EL (cell line): ENCODE data around the gene GPX2.

Source experiments
- DNase-seq: peaks from one replicate; pipeline ENCODE4 v3.0.0-alpha.2; 2016

The GPX2 gene

DNA sequence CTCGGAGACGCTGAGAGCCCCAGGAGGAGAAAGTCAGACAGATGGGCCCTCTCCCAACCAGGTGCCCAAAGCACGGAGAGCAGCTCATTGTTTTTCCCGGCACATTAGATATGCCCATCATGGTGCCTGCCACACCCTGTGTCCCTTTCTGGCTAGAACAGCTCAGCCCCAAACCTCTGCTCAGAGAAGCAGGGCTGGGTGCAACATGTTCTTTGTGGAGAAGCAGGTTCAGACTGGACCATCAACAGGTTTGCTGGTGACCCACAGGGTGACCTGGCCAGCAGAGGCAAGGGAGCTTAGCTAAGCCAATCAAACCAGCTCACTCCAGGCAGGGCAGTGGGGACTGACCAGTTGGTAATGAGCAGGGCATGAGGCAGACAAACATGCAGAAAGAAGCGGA, 16.2 kb upstream of the GPX2 start:
- no peak for DNase-seq

DNA sequence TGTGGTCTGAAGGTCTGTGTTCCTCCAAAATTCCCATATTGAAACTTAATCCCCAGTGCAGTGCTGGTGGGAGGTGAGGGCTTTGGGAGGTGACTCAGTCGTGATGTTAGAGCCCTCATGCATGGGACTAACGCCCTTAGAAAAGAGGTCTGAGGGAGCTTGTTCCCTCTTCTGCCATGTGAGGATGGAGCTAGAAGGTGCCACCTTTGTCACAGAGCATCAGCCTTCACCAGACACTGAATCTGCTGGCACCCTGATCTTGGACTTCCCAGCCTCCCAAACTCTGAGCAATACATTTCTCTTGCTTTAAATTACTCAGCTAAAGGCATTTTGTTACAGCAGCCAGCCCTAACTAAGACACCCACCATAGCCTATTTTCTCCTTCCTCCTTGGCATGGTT, 15.7 kb upstream of the GPX2 start:
- no peak for DNase-seq

DNA sequence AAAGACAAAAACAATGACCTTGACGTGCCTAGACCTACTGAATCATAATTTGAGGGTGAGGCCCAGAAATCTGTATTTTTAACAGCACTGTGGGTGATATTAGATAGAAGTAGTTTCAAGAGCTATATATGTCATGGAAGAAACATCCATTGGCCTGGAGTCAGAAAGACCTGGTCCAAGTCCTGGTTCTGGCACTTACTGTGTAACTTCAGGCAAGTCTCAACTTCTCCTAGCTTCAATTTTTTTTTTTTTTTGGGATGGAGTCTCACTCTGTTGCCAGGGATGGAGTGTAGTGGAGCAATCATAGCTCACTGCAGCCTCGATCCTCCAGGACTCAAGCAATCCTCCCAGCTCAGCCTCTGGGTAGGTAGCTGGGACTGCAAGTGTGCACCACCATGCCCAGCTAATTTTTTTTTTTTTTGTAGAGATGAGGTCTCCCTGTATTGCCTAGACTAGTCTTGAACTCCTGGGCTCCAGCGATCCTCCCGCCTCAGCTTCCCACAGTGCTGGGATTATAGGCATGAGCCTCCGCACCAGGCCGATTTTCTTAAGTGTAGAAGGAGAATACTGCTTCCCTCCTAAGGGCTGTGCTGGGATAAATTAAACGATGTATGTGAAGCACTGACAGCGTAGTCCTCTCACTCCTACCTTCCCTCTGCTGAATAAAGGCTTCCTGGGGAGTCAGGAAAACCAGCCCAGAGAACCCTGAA, 14.3 kb upstream of the GPX2 start:
- no peak for DNase-seq

DNA sequence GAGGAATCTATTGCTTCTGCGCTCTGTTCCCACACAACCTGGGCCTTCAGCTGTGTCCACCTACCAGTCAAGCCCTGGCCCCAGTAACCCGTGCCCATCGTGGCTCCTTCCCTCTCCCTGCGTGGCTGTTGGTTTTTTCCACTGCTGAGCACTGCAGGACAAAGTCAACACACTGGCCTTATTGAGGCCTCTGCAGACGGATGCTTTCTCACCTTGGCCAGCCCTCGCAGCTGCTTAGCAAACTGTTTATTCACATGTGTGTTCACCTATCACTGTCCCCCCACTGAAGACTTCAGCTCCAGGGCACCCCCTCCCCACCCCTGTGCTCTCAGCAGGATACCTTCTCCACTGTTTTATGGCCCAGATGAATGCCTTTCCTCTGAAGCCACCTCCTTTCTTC, 12.8 kb upstream of the GPX2 start:
- no peak for DNase-seq

DNA sequence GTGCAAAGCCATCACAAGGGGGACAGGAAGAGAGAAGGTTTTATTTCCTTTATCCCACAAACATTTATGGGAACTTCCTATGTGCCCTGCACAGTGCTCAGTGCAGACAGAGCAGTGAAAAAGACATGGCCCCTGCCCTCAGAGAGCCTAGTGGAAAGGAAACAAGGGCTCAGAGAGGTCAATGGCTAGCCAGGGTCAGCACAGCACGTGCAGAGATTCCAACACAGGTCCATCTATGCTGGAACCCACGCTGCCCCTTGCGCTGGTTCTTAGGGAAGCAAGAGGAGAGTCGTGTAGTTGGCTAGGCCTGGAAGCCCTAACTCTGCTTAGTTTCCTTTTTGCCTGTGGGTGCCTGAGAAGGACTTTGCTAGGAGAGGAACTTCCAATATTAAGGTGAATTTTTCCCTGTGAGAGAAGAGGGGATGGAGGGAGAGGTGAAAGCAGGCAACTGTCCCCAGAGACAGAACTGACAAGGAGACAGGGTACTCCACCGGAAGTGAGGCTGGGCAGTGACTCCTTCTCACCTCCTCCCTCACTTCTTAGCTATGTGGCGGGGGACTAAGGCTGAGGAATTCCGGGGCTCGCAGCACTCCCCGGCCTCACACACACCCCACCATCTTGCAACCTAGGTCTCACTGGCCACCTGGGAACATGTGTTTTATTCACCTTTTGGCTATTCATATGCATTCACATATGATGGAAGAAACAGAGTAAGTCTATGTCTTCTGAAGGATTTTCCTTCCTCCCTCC, 12.1 kb upstream of the GPX2 start:
- DNase-seq: no peak

DNA sequence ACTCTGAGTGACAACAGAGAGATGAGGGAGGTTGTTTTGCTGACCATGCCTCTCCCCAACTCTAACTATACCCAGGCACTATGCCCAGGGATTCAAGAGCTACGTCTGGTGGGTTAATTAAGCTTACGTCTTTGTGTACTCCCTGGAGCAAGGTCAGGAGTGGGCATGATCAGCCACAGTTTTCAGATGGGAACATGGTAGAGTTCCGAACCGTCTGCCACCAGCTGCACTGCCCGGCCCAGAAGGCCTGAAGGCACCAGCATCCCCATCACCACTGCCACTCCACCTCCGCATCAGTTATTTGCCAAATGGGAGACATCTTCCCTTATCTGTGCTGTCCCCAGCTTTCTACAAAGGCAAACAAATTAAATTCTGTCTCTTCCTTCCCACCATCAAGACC, 11.1 kb upstream of the GPX2 start:
- DNase-seq: no peak

DNA sequence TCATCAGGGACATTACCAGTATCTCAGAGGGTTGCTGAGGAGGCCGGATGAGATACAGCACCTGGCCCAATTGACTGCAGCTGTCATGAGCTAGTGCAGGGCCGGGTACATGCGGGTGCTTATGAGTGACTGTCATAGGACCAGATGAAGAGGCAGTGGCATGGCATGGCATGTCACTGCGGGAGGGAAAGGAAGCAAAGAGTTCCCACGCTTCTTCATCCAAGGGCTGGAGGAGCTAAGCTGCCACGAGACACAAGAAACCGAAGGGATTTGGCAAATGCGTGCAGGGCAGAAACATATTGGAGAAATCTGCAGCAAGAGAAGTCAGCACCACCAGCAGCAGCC, 10.7 kb upstream of the GPX2 start:
- DNase-seq: no peak

DNA sequence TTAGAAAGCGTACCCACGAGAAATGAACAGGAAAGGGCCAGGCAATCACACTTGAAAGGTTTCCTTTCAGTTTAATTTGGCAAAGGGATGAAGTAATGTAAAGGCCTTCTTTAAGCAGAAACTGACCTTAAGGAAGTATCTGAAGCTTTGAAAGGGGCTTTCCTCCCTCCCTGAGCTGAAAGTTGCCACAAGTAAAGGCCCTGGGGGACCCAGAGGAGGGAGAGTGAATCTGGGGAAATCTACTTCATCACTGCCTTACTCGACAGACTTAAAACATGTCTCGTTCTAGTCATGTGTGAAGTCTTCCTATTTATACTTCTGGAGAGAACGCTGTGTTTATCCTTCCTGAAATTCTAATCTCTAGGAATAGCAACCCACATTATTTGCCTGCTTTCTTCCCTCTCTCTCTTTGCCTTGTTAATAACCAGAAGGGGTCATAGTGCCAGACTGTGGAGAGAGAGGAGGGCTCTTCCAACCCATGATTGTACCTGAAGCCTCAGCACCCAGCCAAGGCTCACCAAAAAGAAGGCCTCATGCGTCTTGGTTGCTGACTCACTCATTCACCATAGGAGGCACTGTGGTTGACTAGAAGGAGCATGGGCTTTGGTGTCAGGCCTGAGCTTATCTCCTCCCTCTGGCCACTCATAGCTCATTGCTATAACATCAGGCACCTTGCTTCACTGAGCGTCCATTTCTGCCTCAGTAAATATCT, 10.2 kb upstream of the GPX2 start:
- DNase-seq: no peak

DNA sequence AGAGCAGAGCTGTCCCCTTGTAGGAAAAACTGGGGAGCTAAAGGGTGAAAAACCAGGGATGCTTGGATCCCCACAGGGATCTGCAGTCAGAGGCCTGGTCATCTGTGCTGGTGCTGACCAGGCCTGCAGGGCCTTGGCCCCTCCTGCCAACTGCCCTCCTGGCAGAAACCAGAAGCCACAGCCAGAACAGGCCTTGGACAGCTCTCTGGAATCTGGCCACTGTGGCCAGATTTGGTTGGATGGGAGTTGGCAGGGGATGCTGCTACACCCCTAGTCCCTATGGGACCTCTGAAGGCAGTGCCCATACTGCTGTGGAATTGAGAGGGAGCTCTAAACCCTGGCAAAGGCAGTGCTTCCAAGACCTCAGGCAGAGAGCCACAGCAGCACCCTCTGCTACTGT, 9.2 kb upstream of the GPX2 start:
- DNase-seq: no peak

DNA sequence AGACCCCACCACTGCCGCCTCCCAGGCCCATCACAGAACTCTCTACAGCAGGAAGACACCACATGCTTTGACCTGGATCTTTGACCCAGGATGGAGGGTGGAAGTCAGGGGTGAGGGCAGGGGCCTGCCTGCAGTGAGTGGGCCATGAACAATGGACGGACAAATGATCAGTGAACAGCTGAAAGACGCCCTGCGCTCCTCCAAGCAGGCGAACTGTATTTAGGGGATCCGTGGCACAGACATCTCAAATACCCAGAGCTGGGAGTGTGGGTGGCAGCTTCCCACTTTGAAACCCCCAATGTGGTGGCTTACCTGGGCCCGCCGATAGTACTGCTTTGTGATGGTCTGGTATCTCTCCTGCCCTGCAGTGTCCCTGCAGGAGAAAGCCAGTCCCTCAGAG, 8.7 kb upstream of the GPX2 start:
- DNase-seq: no peak

DNA sequence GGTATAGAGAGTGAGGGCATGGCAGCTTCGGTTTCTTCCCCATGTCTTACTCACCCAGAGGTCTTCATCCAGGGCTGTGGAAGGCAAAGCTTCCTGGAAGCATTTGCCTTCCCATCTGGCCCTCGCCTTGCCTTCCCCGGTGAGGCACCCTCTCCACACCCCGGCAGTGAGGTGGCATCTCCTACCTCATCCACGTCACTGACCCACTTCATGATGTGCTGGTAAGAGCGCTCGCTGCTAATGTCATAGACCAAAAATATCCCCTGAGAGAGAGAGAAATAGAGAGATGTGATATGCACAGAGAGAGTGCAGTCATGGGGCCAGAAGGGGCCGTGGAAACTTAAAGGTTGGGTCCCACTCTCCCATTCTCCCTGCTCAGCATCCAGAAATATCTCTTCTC, 8.3 kb upstream of the GPX2 start:
- DNase-seq: no peak

DNA sequence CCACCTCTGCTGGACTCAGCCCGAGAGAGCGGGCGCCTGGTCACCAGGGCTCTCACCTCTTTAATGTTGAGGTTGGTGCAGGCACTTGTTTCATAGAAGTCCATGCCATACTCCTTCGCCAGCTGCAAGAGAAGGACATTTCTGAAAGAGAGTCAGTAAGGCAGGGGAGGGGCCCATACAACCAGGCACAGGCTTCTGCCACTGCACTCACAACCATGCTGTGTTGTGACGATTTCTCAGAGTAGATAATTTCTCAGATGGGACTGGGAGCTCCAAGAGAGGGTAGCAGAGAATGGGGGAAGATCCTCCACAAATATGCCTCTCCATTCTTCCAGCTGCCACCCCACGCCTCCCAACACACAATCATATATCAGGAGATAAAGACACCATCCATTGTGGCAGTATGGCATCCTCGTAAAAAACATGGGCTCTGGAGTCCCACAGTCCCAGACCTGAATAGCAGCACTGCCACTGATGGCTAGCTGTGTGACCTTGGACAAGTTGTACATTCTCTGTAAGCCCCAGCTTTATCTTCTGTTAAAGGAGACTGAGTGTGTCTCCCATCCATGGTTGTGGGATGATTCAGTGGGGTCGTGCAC, 6.2 kb upstream of the GPX2 start:
- DNase-seq: no peak

DNA sequence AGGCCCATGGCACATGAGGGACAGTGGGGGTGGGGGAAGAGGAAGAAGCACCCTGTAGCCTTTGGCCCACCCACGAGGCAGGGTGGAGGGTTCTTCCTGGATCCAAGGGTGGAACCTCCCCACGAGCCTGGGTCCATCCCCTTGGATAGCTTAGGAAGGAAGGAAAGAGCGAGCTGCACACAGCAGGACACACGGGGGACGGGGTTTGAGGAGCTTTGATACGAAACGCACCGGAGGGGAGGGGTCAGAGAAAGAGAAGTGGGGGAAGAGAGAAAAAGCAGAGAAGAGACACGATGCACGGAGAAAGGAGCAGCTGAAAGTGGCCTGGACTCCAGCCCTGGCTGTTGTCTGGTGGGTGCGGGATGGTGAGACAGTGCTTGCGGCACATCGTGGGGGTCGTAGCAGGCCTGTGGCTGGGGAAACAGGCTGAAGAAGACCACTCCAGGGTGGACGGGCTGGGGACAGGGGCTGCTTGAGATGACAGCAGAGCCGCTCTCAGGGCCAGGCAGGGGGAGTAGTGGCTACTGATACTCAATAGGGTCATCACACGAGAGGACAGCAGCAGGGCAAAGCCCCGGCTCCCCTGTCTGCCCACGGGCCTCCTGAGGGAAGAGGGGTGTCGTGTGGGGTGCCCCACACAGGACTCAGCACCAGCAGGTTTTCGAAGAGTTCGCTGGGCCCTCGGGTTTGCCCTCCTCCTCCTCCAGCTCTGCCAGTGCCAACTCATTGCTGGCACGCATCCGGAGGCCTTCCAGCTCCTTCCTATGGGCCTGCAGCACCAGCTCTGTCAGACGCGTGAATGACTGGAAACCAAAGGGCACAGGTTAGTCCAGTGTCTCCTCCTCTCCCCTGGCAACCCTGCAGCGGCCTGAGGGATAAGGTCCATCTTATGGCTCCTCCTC, 5.4 kb upstream of the GPX2 start:
- no peak for DNase-seq

DNA sequence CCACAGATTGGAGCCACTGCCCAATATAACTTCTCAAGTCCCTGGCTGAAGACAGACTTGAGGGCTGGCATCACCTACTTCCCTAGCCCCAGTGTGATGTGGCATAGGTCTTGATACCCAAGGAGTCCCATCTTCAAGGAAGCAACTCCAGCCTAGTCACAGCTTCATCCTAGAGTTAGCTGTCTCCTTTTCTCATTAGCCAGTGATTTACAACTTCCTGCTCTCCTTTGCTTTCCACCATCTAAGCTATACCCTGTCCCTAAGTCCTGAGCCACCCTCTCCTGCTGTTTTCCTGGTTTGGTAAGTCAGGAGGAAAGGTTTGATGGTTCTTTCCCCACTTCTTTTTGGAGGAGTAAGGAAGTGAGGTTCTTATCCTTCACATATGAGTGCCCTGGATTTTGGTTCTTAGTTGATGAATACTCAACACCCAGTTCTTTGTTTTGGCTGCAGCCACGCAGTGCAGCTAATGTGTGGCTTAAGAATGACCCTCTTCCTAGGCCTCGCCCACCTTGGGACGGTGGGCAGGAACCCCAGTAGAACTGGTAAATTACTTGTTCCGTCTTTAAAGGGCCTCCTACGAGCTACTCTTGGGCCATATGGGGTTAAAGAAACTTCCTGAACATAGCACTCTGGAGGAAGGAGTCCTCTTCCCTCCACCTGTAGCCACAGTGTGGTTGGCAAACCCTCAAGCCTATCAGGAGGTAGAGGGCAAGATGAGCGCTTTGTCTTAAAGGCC, 3.9 kb upstream of the GPX2 start:
- DNase-seq: no peak

DNA sequence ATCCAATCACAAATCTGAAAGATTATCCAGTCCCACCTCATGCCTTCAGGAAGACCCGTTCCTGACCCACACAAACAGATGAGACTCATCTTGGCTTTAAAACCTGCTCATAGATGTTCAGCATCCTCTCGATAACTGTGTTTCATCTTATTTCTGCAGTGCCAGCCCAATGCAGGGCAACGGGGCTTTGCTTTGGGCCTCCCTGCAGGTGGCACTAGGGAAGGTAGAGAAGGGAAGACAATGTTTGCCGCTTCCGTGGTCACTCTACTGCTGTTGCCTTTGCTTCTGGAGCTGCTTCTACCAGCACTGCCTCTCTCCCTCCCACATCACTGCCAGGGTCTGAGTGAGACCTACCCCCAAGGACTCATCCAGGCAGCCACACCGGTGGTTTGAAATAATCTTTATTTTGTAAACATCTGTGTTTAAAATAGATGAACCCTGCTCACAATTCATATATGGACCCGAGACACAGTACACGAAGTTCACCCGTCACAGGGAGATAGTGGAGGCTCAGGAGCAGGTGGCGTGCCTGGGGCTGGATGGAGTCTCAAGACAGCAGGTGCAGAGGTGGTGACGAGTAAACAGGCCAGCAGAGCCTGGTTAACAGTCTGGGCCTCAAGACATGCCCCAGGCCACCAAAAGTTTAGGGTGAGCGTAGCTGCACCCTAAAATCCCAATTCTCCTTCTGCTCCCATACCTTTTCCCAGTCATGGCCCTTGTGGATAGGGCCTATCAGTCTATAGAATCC, 3.1 kb upstream of the GPX2 start:
- DNase-seq: no peak

DNA sequence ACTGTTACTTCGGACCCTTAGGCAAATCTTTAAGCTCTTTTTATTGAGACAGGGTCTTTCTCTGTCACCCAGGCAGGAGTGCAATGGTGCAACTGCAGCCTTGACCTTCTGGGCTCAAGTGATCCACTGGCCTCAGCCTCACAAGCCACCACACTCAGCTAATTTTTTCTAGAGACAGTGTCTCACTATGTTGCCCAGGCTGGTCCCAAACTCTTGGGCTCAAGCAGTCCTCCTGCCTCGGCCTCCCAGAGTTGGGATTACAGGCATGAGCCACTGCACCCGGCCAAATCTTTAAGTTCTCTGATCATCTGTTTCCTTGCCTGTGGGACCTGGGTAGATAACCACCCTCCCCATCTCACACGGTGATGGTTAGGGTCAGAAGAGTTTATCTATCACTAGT, 2.3 kb upstream of the GPX2 start:
- no peak for DNase-seq

DNA sequence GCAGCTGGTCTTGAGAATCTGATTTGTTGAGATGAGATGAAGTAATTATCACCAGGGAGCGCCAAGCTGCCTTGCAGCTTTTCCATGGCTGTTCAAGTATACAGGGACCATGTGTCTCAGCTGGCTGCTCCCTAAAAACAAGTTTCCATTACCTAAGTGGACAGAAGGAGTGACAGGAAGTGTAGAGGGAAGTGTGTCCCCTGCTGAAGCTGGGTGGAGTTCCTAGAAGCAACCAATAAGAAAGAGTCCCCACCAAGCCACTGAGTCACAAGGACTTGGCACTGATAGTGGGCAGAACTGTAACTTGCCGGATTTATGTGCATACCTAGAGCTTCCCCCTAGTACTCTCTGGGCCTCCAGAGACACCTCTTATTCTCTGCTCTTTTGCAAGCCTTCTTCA, 1.5 kb upstream of the GPX2 start:
- DNase-seq: no peak

DNA sequence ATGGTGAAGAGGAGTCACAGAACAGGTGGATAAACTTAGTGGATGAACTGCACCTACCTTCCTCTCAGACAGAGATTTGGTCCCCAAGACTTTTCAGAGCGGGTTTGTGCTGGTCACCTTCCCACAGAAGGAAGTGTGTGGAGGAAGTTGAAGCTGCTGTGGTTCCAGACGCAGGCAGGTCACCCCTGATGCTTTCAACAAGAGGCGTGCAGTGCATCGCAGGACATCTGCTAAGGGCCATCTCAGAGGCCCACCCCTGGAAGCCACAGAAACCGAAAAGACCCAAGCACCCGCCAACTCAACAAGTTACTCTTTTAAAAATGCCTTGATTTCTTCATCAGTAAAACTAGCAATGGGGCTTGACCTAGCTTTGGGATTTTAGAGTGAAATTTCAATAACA, 1.0 kb upstream of the GPX2 start:
- DNase-seq: no peak

DNA sequence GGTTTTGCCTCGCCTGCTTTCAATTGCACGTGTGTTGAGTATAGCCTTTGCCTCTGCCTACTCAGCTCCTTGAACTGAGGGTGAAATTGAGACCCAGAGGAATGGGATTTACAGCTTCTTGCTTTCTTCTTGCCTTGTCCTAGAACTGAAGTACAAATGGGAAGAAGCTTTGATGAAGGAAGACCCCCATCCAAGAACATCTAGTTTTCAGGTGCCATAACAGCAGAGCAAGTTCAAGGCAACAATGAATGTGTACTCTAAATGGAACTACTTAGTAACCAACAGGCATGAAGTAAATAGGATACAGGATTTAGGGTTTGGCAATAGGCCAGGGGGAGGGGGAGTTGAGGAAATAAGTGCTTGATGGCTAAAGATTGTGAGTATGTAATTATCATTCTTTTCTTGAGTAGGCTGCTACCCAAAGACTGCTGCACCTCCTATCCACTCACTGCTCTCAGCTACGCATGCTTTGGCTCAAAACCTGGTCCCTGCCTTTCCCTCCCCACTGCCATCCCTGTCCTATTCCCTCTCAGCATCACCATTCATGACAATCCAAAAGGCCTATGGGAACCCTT, 2.1 kb downstream of the GPX2 start:
- DNase-seq: no peak

DNA sequence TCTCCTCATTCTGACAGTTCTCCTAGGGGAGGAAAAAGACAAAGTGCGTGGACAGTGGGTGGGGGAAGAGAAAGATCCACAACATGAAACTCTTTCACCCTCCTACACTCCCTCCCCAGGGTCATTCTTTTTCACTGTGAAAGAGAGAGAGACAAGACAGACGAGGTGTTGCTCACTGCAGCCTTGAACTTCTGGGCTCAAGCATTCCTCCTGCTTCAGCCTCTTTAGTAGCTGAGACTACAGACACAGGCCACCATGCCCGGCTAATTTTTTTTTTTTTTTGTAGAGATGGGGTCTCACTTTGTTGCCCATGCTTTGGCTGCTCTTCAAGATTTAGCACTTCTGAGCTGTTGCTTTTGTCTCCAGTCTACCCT, 2.7 kb downstream of the GPX2 start:
- DNase-seq: no peak
